ENCODE measurements around the gene EYA3. TPM values are rescaled to one million over a fixed set of nuclear protein-coding genes. Genes with fewer than 3 reads are reported as not detected.
A peak's percentile ranks its signal among the peaks of the same experiment; 100 is the strongest.

EYA3 gene
- polyA plus RNA-seq, 3 donors = 51.8 to 56.4 (median 54.6) TPM

GRCh38 chr1:28086651-28087050 is 1.8 kb downstream of the EYA3 start:
- no peak for DNase-seq (ENCODE audit: extremely low read depth in 1 of 11, low read depth in 9 of 11, low spot score in 4 of 11)

DNA sequence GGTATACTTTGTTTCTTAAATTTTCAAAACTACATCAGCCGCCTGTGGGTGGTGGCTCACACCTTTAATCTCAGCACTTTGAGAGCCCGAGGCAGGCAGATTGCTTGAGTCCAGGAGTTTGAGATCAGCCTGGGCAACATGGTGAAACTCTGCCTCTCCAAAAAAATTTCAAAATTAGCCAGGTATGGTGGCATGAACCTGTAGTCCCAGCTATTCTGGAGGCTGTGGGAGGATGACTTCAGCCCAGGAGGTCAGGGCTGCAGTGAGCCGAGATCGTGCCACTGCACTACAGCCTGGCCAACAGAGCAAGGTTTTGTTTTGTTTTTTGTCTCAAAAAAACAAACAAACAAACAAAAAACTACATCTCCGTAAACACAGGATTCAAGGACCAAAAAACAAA is 3.3 kb downstream of the EYA3 start:
- no peak for DNase-seq (ENCODE audit: extremely low read depth in 1 of 11, low read depth in 9 of 11, low spot score in 4 of 11)

DNA sequence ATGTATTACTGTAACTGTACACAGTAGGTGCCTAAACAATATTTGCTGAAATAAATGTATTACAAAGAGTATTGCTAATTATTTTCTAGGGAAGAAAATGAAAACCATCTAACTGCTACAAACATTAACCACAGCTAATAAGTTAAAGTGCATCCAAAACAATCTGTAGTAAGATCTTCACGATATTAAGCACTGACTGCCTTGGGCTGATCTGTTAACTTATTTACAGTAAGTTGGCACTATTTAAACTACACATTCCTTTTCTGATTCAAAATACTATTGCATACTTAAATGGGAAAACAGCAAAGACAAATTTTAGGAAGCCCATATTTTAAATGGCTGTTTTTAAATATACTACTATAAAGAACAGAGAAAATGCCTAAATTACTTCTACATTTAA is 4.5 kb downstream of the EYA3 start:
- DNase-seq (ENCODE audit: extremely low read depth in 1 of 11, low read depth in 9 of 11, low spot score in 4 of 11) = no peak

- peak in 2 of 11 donors; percentile 44 to 67 for DNase-seq (ENCODE audit: extremely low read depth in 1 of 11, low read depth in 9 of 11, low spot score in 4 of 11)
Measured at GRCh38 chr1:28078680-28079626, 9.5 kb downstream of the EYA3 start.

- no peak for DNase-seq (ENCODE audit: extremely low read depth in 1 of 11, low read depth in 9 of 11, low spot score in 4 of 11)
Measured at GRCh38 chr1:28078262-28078661, 10.1 kb downstream of the EYA3 start.

- DNase-seq (ENCODE audit: extremely low read depth in 1 of 11, low read depth in 9 of 11, low spot score in 4 of 11) = no peak
Measured at GRCh38 chr1:28074892-28075511, 13.4 kb downstream of the EYA3 start.

DNA sequence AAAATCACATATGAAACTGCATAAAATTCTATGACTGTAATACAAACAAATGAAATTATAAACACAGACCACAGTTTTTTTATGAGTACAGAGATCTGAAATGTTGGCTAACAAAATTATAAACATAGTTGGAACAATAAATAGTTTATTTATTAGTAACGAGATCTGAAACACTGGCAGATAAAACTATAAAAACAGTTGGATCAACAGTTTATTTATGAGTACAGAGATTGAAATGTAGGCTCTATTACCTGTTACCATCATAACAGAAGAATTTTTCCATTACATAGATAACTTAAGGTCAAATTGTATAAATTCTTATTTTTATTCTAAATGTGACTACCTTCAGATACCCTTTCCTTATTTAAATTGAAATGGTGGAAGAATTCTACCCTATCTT is 14.5 kb downstream of the EYA3 start:
- DNase-seq (ENCODE audit: extremely low read depth in 1 of 11, low read depth in 9 of 11, low spot score in 4 of 11) = no peak

DNA sequence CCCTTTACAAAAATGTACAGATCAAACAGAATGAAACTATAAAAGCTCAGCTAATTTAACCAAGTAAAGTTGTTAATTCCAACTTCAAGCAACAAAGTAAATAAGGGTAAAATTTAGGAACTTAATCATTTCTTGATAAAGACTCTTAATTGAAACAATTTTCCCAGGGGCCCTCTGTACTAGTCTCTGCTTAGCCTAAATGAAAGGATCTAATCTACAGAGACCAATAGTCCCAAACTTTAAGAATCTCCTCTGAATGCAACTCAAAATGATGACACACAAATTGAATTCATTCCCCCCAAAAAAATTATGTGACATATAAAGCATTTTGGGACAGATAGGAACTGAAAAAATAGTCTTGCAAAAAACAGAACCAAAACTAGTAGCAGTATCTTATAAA is 16.6 kb downstream of the EYA3 start:
- no peak for DNase-seq (ENCODE audit: extremely low read depth in 1 of 11, low read depth in 9 of 11, low spot score in 4 of 11)

- no peak for DNase-seq (ENCODE audit: extremely low read depth in 1 of 11, low read depth in 9 of 11, low spot score in 4 of 11)
Measured at GRCh38 chr1:28070725-28071593, 17.5 kb downstream of the EYA3 start.

- no peak for DNase-seq (ENCODE audit: extremely low read depth in 1 of 11, low read depth in 9 of 11, low spot score in 4 of 11)
Measured at GRCh38 chr1:28067523-28068090, 20.8 kb downstream of the EYA3 start.

DNA sequence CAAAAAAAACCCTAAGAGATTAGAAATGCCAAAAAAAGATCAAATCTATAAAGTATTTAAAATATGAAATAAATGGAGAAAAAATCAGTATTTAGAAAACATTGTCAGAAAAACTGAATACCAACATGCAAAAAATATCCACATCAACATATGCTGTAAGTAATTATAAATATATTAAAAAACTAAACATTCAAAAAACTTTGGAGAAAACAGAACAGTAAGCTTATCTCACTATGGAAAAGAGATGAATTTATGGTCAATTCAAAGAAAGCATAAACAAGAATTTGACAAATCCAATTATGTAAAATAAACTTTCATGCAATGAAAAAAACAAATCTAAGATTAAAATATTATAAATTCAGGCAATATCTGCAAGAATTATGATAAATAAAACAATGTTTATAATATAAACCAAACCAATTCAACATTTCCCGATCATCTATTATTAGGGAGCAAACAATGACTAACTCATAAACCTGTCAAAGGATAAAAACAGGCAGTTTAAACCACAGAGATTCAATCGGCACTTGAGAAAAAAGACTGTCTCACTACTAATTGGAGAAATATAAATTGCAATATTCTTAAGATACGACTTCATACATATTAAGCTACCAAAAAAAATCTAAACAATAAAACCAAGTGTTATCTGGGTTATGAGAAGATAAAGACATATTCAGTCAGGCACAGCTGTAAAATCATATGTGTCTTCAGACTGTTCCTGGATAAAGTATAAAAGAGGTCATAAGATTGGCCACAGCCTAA is 21.8 kb downstream of the EYA3 start:
- DNase-seq (ENCODE audit: extremely low read depth in 1 of 11, low read depth in 9 of 11, low spot score in 4 of 11) = no peak

DNA sequence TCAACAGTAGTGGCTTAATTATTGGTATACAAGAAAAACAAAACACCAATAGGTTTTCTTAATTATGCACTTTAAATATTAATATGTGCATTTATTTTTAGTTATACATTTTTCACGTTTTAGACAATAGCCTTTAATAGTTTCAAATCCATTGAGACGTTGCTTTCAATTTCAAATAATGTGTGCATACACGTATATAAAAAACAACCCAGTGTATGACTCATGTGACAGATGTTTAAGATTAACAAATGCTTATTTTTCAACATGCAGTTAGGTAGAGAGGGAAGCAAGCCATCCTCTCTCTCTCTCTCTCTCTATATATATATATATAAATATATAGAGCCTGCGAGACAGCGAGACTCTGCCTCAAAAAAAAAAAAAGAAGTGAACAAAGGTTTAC is 24.3 kb downstream of the EYA3 start:
- DNase-seq (ENCODE audit: extremely low read depth in 1 of 11, low read depth in 9 of 11, low spot score in 4 of 11) = no peak

DNA sequence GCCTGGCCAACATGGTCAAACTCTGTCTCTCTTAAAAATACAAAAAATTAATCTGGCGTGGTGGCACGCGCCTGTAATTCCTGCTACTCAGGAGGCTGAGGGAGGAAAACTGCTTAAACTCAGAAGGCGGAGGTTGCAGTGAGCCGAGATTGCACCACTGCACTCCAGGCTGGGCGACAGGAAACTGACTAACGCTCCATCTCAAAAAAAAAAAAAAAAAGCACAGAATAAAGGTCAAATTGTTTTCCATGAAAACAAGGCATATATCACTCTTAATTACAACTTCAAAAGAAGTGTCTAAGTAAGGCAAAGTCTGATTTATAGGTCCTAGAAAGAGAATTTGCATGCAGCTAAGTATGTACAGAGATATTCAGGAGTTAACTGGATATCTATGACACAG is 25.6 kb downstream of the EYA3 start:
- DNase-seq (ENCODE audit: extremely low read depth in 1 of 11, low read depth in 9 of 11, low spot score in 4 of 11) = no peak

DNA sequence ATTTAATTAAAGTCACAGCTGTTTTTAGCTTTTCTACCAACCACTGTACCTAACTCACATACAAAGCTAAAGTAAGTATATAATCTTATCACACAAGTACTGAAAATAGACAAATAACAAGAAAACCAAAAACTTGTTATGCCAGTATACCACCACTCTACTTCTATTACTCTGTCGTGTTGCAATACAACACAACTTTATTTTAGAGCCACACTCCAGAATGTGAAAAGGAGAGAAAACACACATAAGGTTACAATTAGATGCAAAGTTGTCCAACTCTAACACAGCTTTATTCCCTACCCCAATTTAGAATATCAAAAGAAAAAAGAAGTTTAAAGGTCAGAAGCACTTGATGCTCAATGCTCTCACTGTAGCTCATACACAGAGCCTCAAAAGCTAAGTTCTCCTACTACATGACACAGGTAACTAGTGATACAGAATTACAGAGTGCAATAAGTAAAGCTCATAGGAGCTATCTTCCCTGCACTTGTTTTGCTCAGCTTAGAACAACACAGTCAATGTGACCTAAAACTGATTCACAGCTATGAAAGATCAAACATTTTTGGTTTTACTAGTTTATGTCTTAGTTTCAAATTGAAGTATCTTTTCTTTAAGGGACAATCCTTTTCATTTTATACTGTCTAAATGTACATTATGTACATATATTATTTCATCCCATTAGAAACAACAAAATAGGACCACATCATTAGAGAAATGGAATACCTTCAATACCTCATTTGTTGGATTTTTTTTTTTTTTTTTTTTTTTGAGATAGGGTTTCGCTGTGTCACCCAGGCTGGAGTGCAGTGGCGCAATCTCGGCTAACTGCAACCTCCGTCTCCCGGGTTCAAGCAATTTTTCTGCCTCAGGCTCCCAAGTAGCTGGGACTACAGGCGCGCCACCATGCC is 29.2 kb downstream of the EYA3 start:
- no peak for DNase-seq (ENCODE audit: extremely low read depth in 1 of 11, low read depth in 9 of 11, low spot score in 4 of 11)

GRCh38 chr1:28058168-28058567 is 30.2 kb downstream of the EYA3 start:
- DNase-seq (ENCODE audit: extremely low read depth in 1 of 11, low read depth in 9 of 11, low spot score in 4 of 11) = no peak

- DNase-seq (ENCODE audit: extremely low read depth in 1 of 11, low read depth in 9 of 11, low spot score in 4 of 11) = peak in 1 of 11 donors; percentile 32
Measured at GRCh38 chr1:28056129-28056925, 32.1 kb downstream of the EYA3 start.

- DNase-seq (ENCODE audit: extremely low read depth in 1 of 11, low read depth in 9 of 11, low spot score in 4 of 11) = no peak
Measured at GRCh38 chr1:28050776-28051175, 37.6 kb downstream of the EYA3 start.

Measured in renal cortex interstitium (tissue), 11 donors.